Panc1 (cell line): ENCODE data around the gene FKBP7. TPM values are rescaled to one million over a fixed set of nuclear protein-coding genes. Genes with fewer than 3 reads are reported as not detected.

Experiments
- ATAC-seq: fragments of 200-7000 bp; cut with Tn5 transposase; 2 replicates; pipeline ENCODE4 v1.9.1; 2020; ENCODE audit warnings: mild to moderate bottlenecking, moderate library complexity
- BruUV-seq: library from RNA; stranded (reverse); fragments of 400-500 nt; replicated peaks from 2 replicates; lab custom pipeline; 2021; lab: Mats Ljungman, UMichigan
- CTCF ChIA-PET: fragments of 300-600 bp; sonication (Branson Sonifier 250); formaldehyde crosslinking; loops from one replicate; lab custom pipeline; 2022; ENCODE audit warnings: antibody characterized with exemption; lab: Charles Lee
- POLR2A ChIA-PET: fragments of 300-600 bp; sonication (Branson Sonifier 250); formaldehyde crosslinking; loops from one replicate; lab custom pipeline; 2022; ENCODE audit warnings: antibody characterized with exemption; lab: Charles Lee
- DNase-seq: peaks from one replicate; pipeline ENCODE4 v3.0.0-alpha.2; 2010; ENCODE audit warnings: low read depth, low spot score
- H3K27ac ChIP-seq: 2 replicates; pipeline ENCODE4 v1.5.1; 2011; ENCODE audit warnings: mild to moderate bottlenecking, low read length, inconsistent platforms
- H3K27me3 ChIP-seq: fragments of 200-500 bp; sonication (Bioruptor generic); 2 replicates; pipeline ENCODE4 v1.6.0; 2014; ENCODE audit warnings: low read length, inconsistent platforms; ENCODE audit not compliant: control insufficient read depth, insufficient read depth
- H3K36me3 ChIP-seq: fragments of 200-500 bp; sonication (Bioruptor generic); 2 replicates; pipeline ENCODE4 v1.5.1; 2014; ENCODE audit warnings: inconsistent platforms, mild to moderate bottlenecking, low read length, moderate library complexity; ENCODE audit not compliant: control insufficient read depth, insufficient read depth
- H3K4me1 ChIP-seq: 2 replicates; pipeline ENCODE4 v1.5.1; 2011; ENCODE audit warnings: inconsistent platforms, mild to moderate bottlenecking, low read length, moderate library complexity; ENCODE audit not compliant: control insufficient read depth, insufficient read depth
- H3K4me3 ChIP-seq, 2 experiments: 2 replicates each; pipeline ENCODE4 v1.5.1; 2011 to 2012; ENCODE audit warnings: low read depth in 2 of 2, low read length in 2 of 2, mild to moderate bottlenecking in 2 of 2, inconsistent platforms in 1 of 2, moderate library complexity in 1 of 2
- H3K9me3 ChIP-seq: fragments of 200-500 bp; sonication (Bioruptor generic); 2 replicates; pipeline ENCODE4 v1.5.1; 2014; ENCODE audit warnings: low read depth, mild to moderate bottlenecking, inconsistent platforms, low read length, moderate library complexity; ENCODE audit not compliant: control insufficient read depth, insufficient read depth
- CTCF ChIP-seq: fragments of 450-650 bp; IDR thresholded peaks from 2 replicates; pipeline ENCODE4 v1.5.1; 2017; ENCODE audit warnings: mild to moderate bottlenecking
- POLR2AphosphoS5 ChIP-seq: IDR thresholded peaks from 2 replicates; pipeline ENCODE4 v1.6.1; 2012; ENCODE audit warnings: mild to moderate bottlenecking, low read depth, low read length, moderate library complexity
- REST ChIP-seq, 2 experiments: IDR thresholded peaks; 2 replicates each; pipeline ENCODE4 v1.6.1; 2011 to 2012; ENCODE audit warnings: low read depth in 2 of 2, control low read depth in 1 of 2, low read length in 1 of 2, mild to moderate bottlenecking in 1 of 2, moderate library complexity in 1 of 2; ENCODE audit not compliant: insufficient read depth in 1 of 2
- SIN3A ChIP-seq: IDR thresholded peaks from 2 replicates; pipeline ENCODE4 v1.6.1; 2012; ENCODE audit warnings: low read depth, mild to moderate bottlenecking, low read length, moderate library complexity, borderline replicate concordance; ENCODE audit not compliant: insufficient read depth
- TCF7L2 ChIP-seq: IDR thresholded peaks from 2 replicates; pipeline ENCODE4 v1.6.1; 2011; ENCODE audit warnings: mild to moderate bottlenecking, low read depth, low read length, inconsistent platforms
- in situ Hi-C: cut with HindIII; loops from 2 replicates; pipeline ENCODE4 v1.10.0; 2016; ENCODE audit warnings: low sequenced_read_pairs, low pct_unique_long_range_greater_than_20kb
- intact Hi-C: fragments of 100-400 bp; cut with micrococcal nuclease; formaldehyde crosslinking; loops from one replicate; pipeline ENCODE4 v1.10.0; 2022; ENCODE audit not compliant: unreplicated experiment
- total RNA-seq: library from RNA; stranded (reverse); gene quantifications from one replicate; pipeline ENCODE4 v1.2.1, GENCODE V29; 2021; ENCODE audit not compliant: unreplicated experiment

The FKBP7 gene
- total RNA-seq, 1 experiment from 2014 or later = 1.8 TPM

GRCh38 chr2:178427458-178427857 lies 50.9 kb downstream of the FKBP7 start:
- H3K27ac ChIP-seq = no peak overlapping the region
- H3K4me1 ChIP-seq = no peaks in the 10 kb centered on the region
- POLR2A ChIA-PET = no interaction called here
- H3K4me3 ChIP-seq = no peak overlapping the region
- intact Hi-C loops = no loop called here
- no peaks in the 10 kb centered on the region; the same call in 1 of the 2 replicates for H3K9me3 ChIP-seq
- CTCF ChIA-PET = no interaction called here
- ATAC-seq (no peak), DNase-seq (no peak)
- H3K27me3 ChIP-seq = no peaks in the 10 kb centered on the region
- in situ Hi-C loops = loop anchor here (10.0 kb wide), 1 partner anchor 303 kb away; no protein-coding TSS in a partner anchor
- 0 out of 2 replicates have a peak, but pooled peaks cover 4% of the 10 kb centered on the region for H3K36me3 ChIP-seq
- no TSS peak for BruUV-seq
- no peak for TF ChIP-seq REST (IDR thresholded peaks at IDR 0.05; ENCODE audit: insufficient read depth in 1 of 2, low read depth in 2 of 2, low read length in 1 of 2)
- TF ChIP-seq SIN3A = no peak
- no peak for TF ChIP-seq CTCF
- TF ChIP-seq POLR2AphosphoS5 = no peak
- no peak for TF ChIP-seq TCF7L2

GRCh38 chr2:178426388-178426787 lies 52.0 kb downstream of the FKBP7 start:
- no peak for ATAC-seq
- H3K27ac ChIP-seq = no peak overlapping the region
- in situ Hi-C loops = loop anchor here (10.0 kb wide), 1 partner anchor 302 kb away; no protein-coding TSS in a partner anchor
- ChIA-PET POLR2A (no interaction called here), CTCF (no interaction called here)
- TF ChIP-seq TCF7L2 (no peak), CTCF (no peak), SIN3A (no peak), POLR2AphosphoS5 (no peak), REST (IDR thresholded peaks at IDR 0.05; ENCODE audit: insufficient read depth in 1 of 2, low read depth in 2 of 2, low read length in 1 of 2) (no peak)
- no peak for DNase-seq
- intact Hi-C loops = no loop called here
- H3K9me3 ChIP-seq = no peaks in the 10 kb centered on the region; the same call in 1 of the 2 replicates
- H3K4me1 ChIP-seq = no peaks in the 10 kb centered on the region
- no peak overlapping the region for H3K4me3 ChIP-seq
- no peaks in the 10 kb centered on the region for H3K36me3 ChIP-seq
- H3K27me3 ChIP-seq = no peaks in the 10 kb centered on the region
- no TSS peak for BruUV-seq
